IMR-90 (cell line): ENCODE data around the gene ZNF507. TPM values are rescaled to one million over a fixed set of nuclear protein-coding genes. Genes with fewer than 3 reads are reported as not detected.

ENCODE experiments used
- ATAC-seq: fragments of 200-7000 bp; cut with Tn5 transposase; 2 replicates; pipeline ENCODE4 v1.9.1; 2020; ENCODE audit warnings: low read depth, mild to moderate bottlenecking, moderate library complexity
- BruUV-seq: library from RNA; stranded (reverse); fragments of 400-500 nt; replicated peaks from 2 replicates; lab custom pipeline; 2021; lab: Mats Ljungman, UMichigan
- CTCF ChIA-PET: fragments of 300-600 bp; formaldehyde crosslinking; extraction: SDS; loops from one replicate; lab custom pipeline; 2021; ENCODE audit warnings: antibody characterized with exemption; lab: Yijun Ruan, JAX
- POLR2A ChIA-PET: fragments of 300-600 bp; sonication (Branson Sonifier 250); formaldehyde crosslinking; loops from one replicate; lab custom pipeline; 2022; ENCODE audit warnings: antibody characterized with exemption; ENCODE audit not compliant: unreplicated experiment; lab: Charles Lee
- DNase-seq: peaks from one replicate; pipeline ENCODE4 v3.0.0; 2013
- H2AFZ ChIP-seq: replicated peaks from 2 replicates; pipeline ENCODE3; 2013; ENCODE audit warnings: low read length, mild to moderate bottlenecking; ENCODE audit not compliant: poor library complexity
- H2AK5ac ChIP-seq: 2 replicates; pipeline ENCODE4 v1.6.1; 2013; ENCODE audit warnings: low read depth, low read length, inconsistent platforms
- H2AK9ac ChIP-seq: replicated peaks from 2 replicates; pipeline ENCODE3; 2013; ENCODE audit warnings: mild to moderate bottlenecking, low read depth, low read length, moderate library complexity; ENCODE audit not compliant: poor library complexity
- H2BK120ac ChIP-seq: 2 replicates; pipeline ENCODE4 v1.6.1; 2013; ENCODE audit warnings: low read depth, low read length, inconsistent platforms
- H2BK15ac ChIP-seq: 3 replicates; pipeline ENCODE4 v1.6.1; 2013; ENCODE audit warnings: low read depth, low read length, inconsistent platforms
- H2BK20ac ChIP-seq: 2 replicates; pipeline ENCODE4 v1.6.1; 2013; ENCODE audit warnings: low read depth, mild to moderate bottlenecking, inconsistent platforms, low read length, moderate library complexity
- H2BK5ac ChIP-seq: 2 replicates; pipeline ENCODE4 v1.6.1; 2013; ENCODE audit warnings: mild to moderate bottlenecking, low read depth, low read length, inconsistent platforms; ENCODE audit not compliant: poor library complexity, severe bottlenecking
- H3K14ac ChIP-seq: replicated peaks from 2 replicates; pipeline ENCODE4 v1.6.1; 2013; ENCODE audit warnings: low read depth, low read length, inconsistent platforms
- H3K18ac ChIP-seq: 2 replicates; pipeline ENCODE4 v1.6.1; 2013; ENCODE audit warnings: low read depth, low read length, control low read depth
- H3K23ac ChIP-seq: 2 replicates; pipeline ENCODE4 v1.6.1; 2013; ENCODE audit warnings: low read depth, low read length, inconsistent platforms
- H3K27ac ChIP-seq: 2 replicates; pipeline ENCODE4 v1.5.1; 2013; ENCODE audit warnings: mild to moderate bottlenecking, control low read depth, low read length; ENCODE audit not compliant: insufficient read depth
- H3K27me3 ChIP-seq: 2 replicates; pipeline ENCODE4 v1.6.1; 2013; ENCODE audit warnings: low read length; ENCODE audit not compliant: control insufficient read depth, insufficient read depth
- H3K36me3 ChIP-seq: 2 replicates; pipeline ENCODE4 v1.6.1; 2013; ENCODE audit warnings: low read length, mixed read lengths; ENCODE audit not compliant: control insufficient read depth, insufficient read depth
- H3K4ac ChIP-seq: 2 replicates; pipeline ENCODE4 v1.6.1; 2013; ENCODE audit warnings: low read depth, low read length, inconsistent platforms
- H3K4me1 ChIP-seq: 2 replicates; pipeline ENCODE4 v1.6.1; 2013; ENCODE audit warnings: low read length, mixed read lengths; ENCODE audit not compliant: control insufficient read depth, insufficient read depth
- H3K4me2 ChIP-seq: 2 replicates; pipeline ENCODE4 v1.6.1; 2013; ENCODE audit warnings: low read depth, mild to moderate bottlenecking, control low read depth, low read length, moderate library complexity
- H3K4me3 ChIP-seq: 2 replicates; pipeline ENCODE4 v1.5.1; 2013; ENCODE audit warnings: low read depth, mild to moderate bottlenecking, control low read depth, low read length, moderate library complexity; ENCODE audit not compliant: insufficient read depth
- H3K56ac ChIP-seq: 2 replicates; pipeline ENCODE4 v1.6.1; 2013; ENCODE audit warnings: low read length, inconsistent platforms; ENCODE audit not compliant: insufficient read depth; ENCODE audit errors: extremely low read depth
- H3K79me1 ChIP-seq, 2 experiments: 2 replicates each; pipeline ENCODE4 v1.6.1; 2013; ENCODE audit warnings: low read length in 2 of 2, inconsistent platforms in 1 of 2, low read depth in 1 of 2
- H3K9ac ChIP-seq: 2 replicates; pipeline ENCODE4 v1.6.1; 2013; ENCODE audit warnings: low read depth, low read length, control low read depth
- H3K9me1 ChIP-seq: 2 replicates; pipeline ENCODE4 v1.6.1; 2013; ENCODE audit warnings: low read length, inconsistent platforms; ENCODE audit not compliant: insufficient read depth
- H3K9me3 ChIP-seq: 2 replicates; pipeline ENCODE4 v1.6.1; 2013; ENCODE audit warnings: low read length; ENCODE audit not compliant: control insufficient read depth, insufficient read depth
- H4K20me1 ChIP-seq: 2 replicates; pipeline ENCODE4 v1.6.1; 2013; ENCODE audit warnings: low read length, inconsistent platforms; ENCODE audit not compliant: insufficient read depth
- H4K5ac ChIP-seq: 2 replicates; pipeline ENCODE4 v1.6.1; 2013; ENCODE audit warnings: mild to moderate bottlenecking, low read depth, low read length, control low read depth
- H4K8ac ChIP-seq, 2 experiments: 2 replicates each; pipeline ENCODE4 v1.6.1; 2013; ENCODE audit warnings: low read depth in 2 of 2, low read length in 2 of 2, control low read depth in 1 of 2, inconsistent platforms in 1 of 2
- H4K91ac ChIP-seq: 2 replicates; pipeline ENCODE4 v1.6.1; 2013; ENCODE audit warnings: low read depth, low read length, inconsistent platforms; ENCODE audit not compliant: insufficient read depth
- BHLHE40 ChIP-seq: fragments of 150-350 bp; IDR thresholded peaks from 2 replicates; pipeline ENCODE4 v1.6.1; 2016; ENCODE audit warnings: mild to moderate bottlenecking, low read depth, low read length
- CEBPB ChIP-seq: IDR thresholded peaks from 2 replicates; pipeline ENCODE4 v1.6.1; 2012; ENCODE audit warnings: low read depth, low read length, improper control_type of control experiment
- CHD1 ChIP-seq: IDR thresholded peaks from 2 replicates; pipeline ENCODE4 v1.6.1; 2012; ENCODE audit warnings: low read depth, low read length, improper control_type of control experiment
- CTCF ChIP-seq: conservative IDR thresholded peaks from 2 replicates; pipeline ENCODE4 v1.5.1; 2012; ENCODE audit warnings: mild to moderate bottlenecking, low read depth, low read length, improper control_type of control experiment
- ELK1 ChIP-seq: fragments of 150-350 bp; IDR thresholded peaks from 2 replicates; pipeline ENCODE4 v1.6.1; 2016; ENCODE audit warnings: low read depth, mild to moderate bottlenecking, low read length, moderate library complexity, borderline replicate concordance
- FOS ChIP-seq: fragments of 150-350 bp; IDR thresholded peaks from 2 replicates; pipeline ENCODE4 v1.6.1; 2016; ENCODE audit warnings: low read depth, low read length
- MAFK ChIP-seq: IDR thresholded peaks from 2 replicates; pipeline ENCODE4 v1.6.1; 2012; ENCODE audit warnings: low read depth, low read length, improper control_type of control experiment
- MAZ ChIP-seq: IDR thresholded peaks from 2 replicates; pipeline ENCODE4 v1.6.1; 2012; ENCODE audit warnings: low read depth, mild to moderate bottlenecking, low read length, improper control_type of control experiment, moderate library complexity, borderline replicate concordance
- MXI1 ChIP-seq: IDR thresholded peaks from 2 replicates; pipeline ENCODE4 v1.6.1; 2012; ENCODE audit warnings: low read depth, mild to moderate bottlenecking, low read length, moderate library complexity, borderline replicate concordance
- POLR2A ChIP-seq: IDR thresholded peaks from 2 replicates; pipeline ENCODE4 v1.6.1; 2012; ENCODE audit warnings: mild to moderate bottlenecking, low read depth, low read length
- RAD21 ChIP-seq: IDR thresholded peaks from 2 replicates; pipeline ENCODE4 v1.6.1; 2012; ENCODE audit warnings: low read length, improper control_type of control experiment
- RCOR1 ChIP-seq: IDR thresholded peaks from 2 replicates; pipeline ENCODE4 v1.6.1; 2012; ENCODE audit warnings: mild to moderate bottlenecking, low read length, improper control_type of control experiment; ENCODE audit not compliant: insufficient replicate concordance
- RFX5 ChIP-seq: IDR thresholded peaks from 2 replicates; pipeline ENCODE4 v1.8.0; 2012; ENCODE audit warnings: low read depth, mild to moderate bottlenecking, low read length, moderate library complexity
- SMC3 ChIP-seq: fragments of 150-350 bp; IDR thresholded peaks from 2 replicates; pipeline ENCODE4 v1.6.1; 2016; ENCODE audit warnings: low read depth, mild to moderate bottlenecking, antibody characterized with exemption, low read length, moderate library complexity
- USF2 ChIP-seq: fragments of 150-350 bp; IDR thresholded peaks from 2 replicates; pipeline ENCODE4 v1.6.1; 2017; ENCODE audit warnings: mild to moderate bottlenecking, antibody characterized with exemption, low read length, low read depth
- WGBS, 2 experiments: methylation state at CpG; one replicate each; pipeline versions ENCODE4 v1.1.5 to v1.1.7; 2013; ENCODE audit warnings: missing lambda C conversion rate in 2 of 2; ENCODE audit not compliant: insufficient read length in 1 of 2; ENCODE audit errors: extremely low coverage in 2 of 2; 5-methylcytosine and 5-hydroxymethylcytosine counted together
- dilution Hi-C: fragments of 300-500 bp; cut with HindIII; formaldehyde crosslinking; loops from one replicate; pipeline ENCODE4 v1.14.3; 2018; ENCODE audit warnings: low sequenced_read_pairs; ENCODE audit not compliant: unreplicated experiment
- in situ Hi-C: fragments of 300-500 bp; cut with MboI; formaldehyde crosslinking; loops from 3 replicates; pipeline ENCODE4 v1.14.3; 2019; ENCODE audit warnings: low sequenced_read_pairs, inconsistent platforms, mixed read lengths
- intact Hi-C: fragments of 100-400 bp; cut with micrococcal nuclease; formaldehyde crosslinking; loops from 2 replicates; pipeline ENCODE4 v1.10.0; 2022
- polyA plus RNA-seq, 3 experiments: library from polyadenylated mRNA; depleted of rRNA; stranded (reverse); fragments of >200 nt; gene quantifications; 2 replicates each; pipeline ENCODE4 v1.2.3, GENCODE V29; 2012; ENCODE audit warnings: low replicate concordance in 1 of 3
- total RNA-seq: library from RNA; depleted of rRNA; stranded (reverse); fragments of >200 nt; gene quantifications from 2 replicates; pipeline ENCODE4 v1.2.3, GENCODE V29; 2012

Gene ZNF507
- total and polyA plus RNA-seq, 2 of the 4 experiments (the other 2 are of a cell fraction) = 9.6 to 19.9 TPM

- H3K4me2 ChIP-seq = no peak overlapping the region
- H4K91ac ChIP-seq = no peak overlapping the region
- H2BK15ac ChIP-seq = no peak overlapping the region
- peaks cover 33% of the 10 kb centered on the region for H3K36me3 ChIP-seq
- no peak overlapping the region for H3K4me3 ChIP-seq
- no peak overlapping the region for H4K8ac ChIP-seq
- no peak overlapping the region for H4K5ac ChIP-seq
- no peak overlapping the region for H3K14ac ChIP-seq
- H3K4me1 ChIP-seq = peaks cover 2% of the 10 kb centered on the region; the same call in 1 of the 2 replicates
- no TSS peak for BruUV-seq
- no peak overlapping the region for H2BK120ac ChIP-seq
- H3K4ac ChIP-seq = no peak overlapping the region
- peaks cover 19 to 41% of the 10 kb centered on the region in 2 experiments; a peak in 3 of 4 replicates for H3K79me1 ChIP-seq
- H3K18ac ChIP-seq = no peak overlapping the region
- H3K23ac ChIP-seq = no peak overlapping the region
- H2BK5ac ChIP-seq = no peak overlapping the region
- H2BK20ac ChIP-seq = no peak overlapping the region
- peaks cover 7% of the 10 kb centered on the region; the same call in 1 of the 2 replicates for H4K20me1 ChIP-seq
- in situ Hi-C loops = loop anchor here (25.0 kb wide), 1 partner anchor 1024 kb away; the partner anchor contains the start of gene TSHZ3
- no peak overlapping the region for H2AFZ ChIP-seq
- intact Hi-C loops = no loop called here
- no peak overlapping the region for H3K27ac ChIP-seq
- TF ChIP-seq RCOR1 = no peak
- TF ChIP-seq CTCF = no peak
- TF ChIP-seq SMC3 = no peak
- TF ChIP-seq USF2 = no peak
- no peak for TF ChIP-seq CHD1
- TF ChIP-seq MAFK = no peak
- no peak for TF ChIP-seq RAD21
- TF ChIP-seq BHLHE40 = no peak
- TF ChIP-seq ELK1 = no peak
- no peak for TF ChIP-seq RFX5
- TF ChIP-seq MXI1 = no peak
- no peak for TF ChIP-seq CEBPB
- no peak for TF ChIP-seq FOS
- TF ChIP-seq POLR2A = no peak
- TF ChIP-seq MAZ = no peak
- ATAC-seq (no peak), DNase-seq (no peak)
- H3K27me3 ChIP-seq = no peaks in the 10 kb centered on the region
- POLR2A ChIA-PET = no interaction called here
- no peaks in the 10 kb centered on the region for H3K9me3 ChIP-seq
- no peak overlapping the region for H2AK5ac ChIP-seq
- 88% methylated on average over 8 of the region's 9 CpGs; no CpG with 5 or more reads in 1 of the 2 experiments for WGBS, 2 experiments
- dilution Hi-C loops = no loop called here
- H3K56ac ChIP-seq = no peak overlapping the region
- CTCF ChIA-PET = no interaction called here
- no peak overlapping the region for H2AK9ac ChIP-seq
- no peaks in the 10 kb centered on the region for H3K9me1 ChIP-seq
- H3K9ac ChIP-seq = no peak overlapping the region
Observed at GRCh38 chr19:32361574-32362317, 16.3 kb downstream of the ZNF507 start.
